ENCODE results near the gene PRLR. TPM values are rescaled to one million over a fixed set of nuclear protein-coding genes. Genes with fewer than 3 reads are reported as not detected.
"Not testable (repeated sequence)": the region's sequence is repeated elsewhere in the genome, so short reads cannot be mapped to it uniquely, and the experiment has no call there.

The PRLR gene
- total and polyA plus RNA-seq, 9 of the 15 experiments (the other 6 are each of a cell fraction or from before 2014, with no cell fraction given) = 0.02 TPM; not detected in 8

GRCh38 chr5:35189801-35190200 is 40.5 kb downstream of the PRLR start:
- H3K4me2 ChIP-seq (ENCODE audit: insufficient read depth, low read length); H3K9me1 ChIP-seq (ENCODE audit: control insufficient read depth, insufficient read depth, low read length); BruUV-seq (replicated peaks); POLR2A ChIA-PET; intact Hi-C loops (cut with micrococcal nuclease); H3K27ac ChIP-seq (ENCODE audit: extremely low read depth, low read depth, low read length); H3K36me3 ChIP-seq (ENCODE audit: control insufficient read depth, insufficient read depth, low read length); H4K20me1 ChIP-seq (replicated peaks; ENCODE audit: control insufficient read depth, insufficient read depth, low read length); CTCF ChIA-PET (ENCODE audit: low intra/inter-chr PET ratio); H2AFZ ChIP-seq (ENCODE audit: low read depth, low read length); DNase-seq (ENCODE audit: extremely low read depth in 1 of 4, low spot score in 3 of 4); H3K4me1 ChIP-seq (replicated peaks in 1 of 2; ENCODE audit: control insufficient read depth in 2 of 2, insufficient read depth in 2 of 2, low read length in 2 of 2); ATAC-seq; H3K9me3 ChIP-seq (replicated peaks; ENCODE audit: control insufficient read depth, insufficient read depth, low read depth, low read length); FAIRE-seq; H3K79me2 ChIP-seq (ENCODE audit: control insufficient read depth, insufficient read depth, low read length); H3K9ac ChIP-seq (ENCODE audit: insufficient read depth in 1 of 2, low read depth in 2 of 2, low read length in 2 of 2); H3K27me3 ChIP-seq (ENCODE audit: control insufficient read depth in 2 of 2, insufficient read depth in 2 of 2, low read length in 2 of 2); H3K4me3 ChIP-seq: not testable (repeated sequence)
- WGBS (ENCODE audit: insufficient coverage, low coverage, missing lambda C conversion rate) = 0% methylated on average over 2 of the region's 2 CpGs
- in situ Hi-C loops (cut with MboI) = loop anchor here (25.0 kb wide), 1 partner anchor 702 kb away; no protein-coding TSS in a partner anchor

DNA sequence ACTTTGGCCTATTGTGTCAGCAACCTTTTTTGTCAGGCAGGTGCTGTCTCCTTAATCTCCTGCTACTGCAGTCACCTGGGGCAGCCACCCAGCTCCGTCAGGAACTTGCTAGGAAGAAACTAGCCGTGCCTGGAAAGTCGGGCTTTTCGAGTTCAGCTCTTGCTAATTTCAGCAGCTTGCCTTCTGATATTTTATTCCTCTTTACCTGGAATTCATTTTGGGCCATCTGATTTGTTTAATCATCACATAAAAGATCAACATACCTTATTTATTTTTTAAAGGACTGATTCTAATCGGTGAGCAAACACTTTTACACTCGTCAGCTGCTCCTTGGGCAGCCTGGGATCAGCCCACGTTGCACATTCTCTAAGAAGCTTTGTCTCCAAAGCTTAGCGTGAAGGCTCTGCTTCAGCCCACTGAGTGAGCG is 42.2 kb downstream of the PRLR start:
- 0% methylated on average over 9 of the region's 9 CpGs for whole genome bisulfite sequencing (ENCODE audit: insufficient coverage, low coverage, missing lambda C conversion rate)
- no peak for ATAC-seq
- no peak for FAIRE-seq
- H2AFZ ChIP-seq (ENCODE audit: low read depth, low read length) = no peak overlapping the region
- intact Hi-C loops (cut with micrococcal nuclease) (no loop called here), in situ Hi-C loops (cut with MboI) (loop anchor here (25.0 kb wide), 1 partner anchor 701 kb away; no protein-coding TSS in a partner anchor)
- no peak overlapping the region for H3K4me3 ChIP-seq
- ChIA-PET POLR2A (interaction anchor here (0.7 kb wide), 1 partner anchor 11 kb away, joined by 3 read pairs; no protein-coding TSS in a partner anchor), CTCF (ENCODE audit: low intra/inter-chr PET ratio) (no interaction called here)
- no peaks in the 10 kb centered on the region for H3K36me3 ChIP-seq (ENCODE audit: control insufficient read depth, insufficient read depth, low read length)
- no peak overlapping the region for H3K9ac ChIP-seq (ENCODE audit: insufficient read depth in 1 of 2, low read depth in 2 of 2, low read length in 2 of 2)
- no peaks in the 10 kb centered on the region for H3K79me2 ChIP-seq (ENCODE audit: control insufficient read depth, insufficient read depth, low read length)
- no peaks in the 10 kb centered on the region for H3K9me3 ChIP-seq (replicated peaks; ENCODE audit: control insufficient read depth, insufficient read depth, low read depth, low read length)
- peaks cover 3% of the 10 kb centered on the region in 2 experiments; a peak in 2 of 5 replicates for H3K27me3 ChIP-seq (ENCODE audit: control insufficient read depth in 2 of 2, insufficient read depth in 2 of 2, low read length in 2 of 2)
- H3K4me1 ChIP-seq (replicated peaks in 1 of 2; ENCODE audit: control insufficient read depth in 2 of 2, insufficient read depth in 2 of 2, low read length in 2 of 2) = no peaks in the 10 kb centered on the region
- no peaks in the 10 kb centered on the region for H3K9me1 ChIP-seq (ENCODE audit: control insufficient read depth, insufficient read depth, low read length)
- DNase-seq (ENCODE audit: extremely low read depth in 1 of 4, low spot score in 3 of 4) = no peak
- no peaks in the 10 kb centered on the region; the same call in 1 of the 2 replicates for H4K20me1 ChIP-seq (replicated peaks; ENCODE audit: control insufficient read depth, insufficient read depth, low read length)
- H3K4me2 ChIP-seq (ENCODE audit: insufficient read depth, low read length) = no peak overlapping the region
- no TSS peak for BruUV-seq (replicated peaks)
- no peak overlapping the region for H3K27ac ChIP-seq (ENCODE audit: extremely low read depth, low read depth, low read length)
- TF ChIP-seq, protein P1, sequence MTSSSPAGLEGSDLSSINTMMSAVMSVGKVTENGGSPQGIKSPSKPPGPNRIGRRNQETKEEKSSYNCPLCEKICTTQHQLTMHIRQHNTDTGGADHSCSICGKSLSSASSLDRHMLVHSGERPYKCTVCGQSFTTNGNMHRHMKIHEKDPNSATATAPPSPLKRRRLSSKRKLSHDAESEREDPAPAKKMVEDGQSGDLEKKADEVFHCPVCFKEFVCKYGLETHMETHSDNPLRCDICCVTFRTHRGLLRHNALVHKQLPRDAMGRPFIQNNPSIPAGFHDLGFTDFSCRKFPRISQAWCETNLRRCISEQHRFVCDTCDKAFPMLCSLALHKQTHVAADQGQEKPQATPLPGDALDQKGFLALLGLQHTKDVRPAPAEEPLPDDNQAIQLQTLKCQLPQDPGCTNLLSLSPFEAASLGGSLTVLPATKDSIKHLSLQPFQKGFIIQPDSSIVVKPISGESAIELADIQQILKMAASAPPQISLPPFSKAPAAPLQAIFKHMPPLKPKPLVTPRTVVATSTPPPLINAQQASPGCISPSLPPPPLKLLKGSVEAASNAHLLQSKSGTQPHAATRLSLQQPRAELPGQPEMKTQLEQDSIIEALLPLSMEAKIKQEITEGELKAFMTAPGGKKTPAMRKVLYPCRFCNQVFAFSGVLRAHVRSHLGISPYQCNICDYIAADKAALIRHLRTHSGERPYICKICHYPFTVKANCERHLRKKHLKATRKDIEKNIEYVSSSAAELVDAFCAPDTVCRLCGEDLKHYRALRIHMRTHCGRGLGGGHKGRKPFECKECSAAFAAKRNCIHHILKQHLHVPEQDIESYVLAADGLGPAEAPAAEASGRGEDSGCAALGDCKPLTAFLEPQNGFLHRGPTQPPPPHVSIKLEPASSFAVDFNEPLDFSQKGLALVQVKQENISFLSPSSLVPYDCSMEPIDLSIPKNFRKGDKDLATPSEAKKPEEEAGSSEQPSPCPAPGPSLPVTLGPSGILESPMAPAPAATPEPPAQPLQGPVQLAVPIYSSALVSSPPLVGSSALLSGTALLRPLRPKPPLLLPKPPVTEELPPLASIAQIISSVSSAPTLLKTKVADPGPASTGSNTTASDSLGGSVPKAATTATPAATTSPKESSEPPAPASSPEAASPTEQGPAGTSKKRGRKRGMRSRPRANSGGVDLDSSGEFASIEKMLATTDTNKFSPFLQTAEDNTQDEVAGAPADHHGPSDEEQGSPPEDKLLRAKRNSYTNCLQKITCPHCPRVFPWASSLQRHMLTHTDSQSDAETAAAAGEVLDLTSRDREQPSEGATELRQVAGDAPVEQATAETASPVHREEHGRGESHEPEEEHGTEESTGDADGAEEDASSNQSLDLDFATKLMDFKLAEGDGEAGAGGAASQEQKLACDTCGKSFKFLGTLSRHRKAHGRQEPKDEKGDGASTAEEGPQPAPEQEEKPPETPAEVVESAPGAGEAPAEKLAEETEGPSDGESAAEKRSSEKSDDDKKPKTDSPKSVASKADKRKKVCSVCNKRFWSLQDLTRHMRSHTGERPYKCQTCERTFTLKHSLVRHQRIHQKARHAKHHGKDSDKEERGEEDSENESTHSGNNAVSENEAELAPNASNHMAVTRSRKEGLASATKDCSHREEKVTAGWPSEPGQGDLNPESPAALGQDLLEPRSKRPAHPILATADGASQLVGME (CRISPR knock-in tag; IDR thresholded peaks at IDR 0.05) = no peak
- TF ChIP-seq ZNF507 (tag; conservative IDR thresholded peaks at IDR 0.05) = no peak
- TF ChIP-seq ZFPM2 (CRISPR knock-in tag; IDR thresholded peaks at IDR 0.05) = no peak
- no peak for TF ChIP-seq HDAC6 (IDR thresholded peaks at IDR 0.05; ENCODE audit: low read depth, low read length)
- no peak for TF ChIP-seq TFAP4 (CRISPR knock-in tag; IDR thresholded peaks at IDR 0.05; ENCODE audit: borderline replicate concordance)
- no peak for TF ChIP-seq KDM5B (IDR thresholded peaks at IDR 0.05; ENCODE audit: insufficient replicate concordance, low read depth, low read length)
- TF ChIP-seq ZNF589 (CRISPR knock-in tag; IDR thresholded peaks at IDR 0.05; ENCODE audit: low read depth) = no peak
- no peak for TF ChIP-seq NCOA6 (IDR thresholded peaks at IDR 0.05)
- no peak for TF ChIP-seq NR2C2 (CRISPR knock-in tag; IDR thresholded peaks at IDR 0.05)
- TF ChIP-seq NR2C2 (tag; IDR thresholded peaks at IDR 0.05) = no peak

All from K562 (cell line).